SU-DHL-6 (cell line): ENCODE measurements around the gene PGPEP1.
"Not testable (repeated sequence)": the region's sequence is repeated elsewhere in the genome, so short reads cannot be mapped to it uniquely, and the experiment has no call there.

Experiments
- H2AFZ ChIP-seq: fragments of 200-600 bp; sonication (generic); 2 replicates; pipeline ENCODE4 v1.6.1; 2014; ENCODE audit warnings: low read depth, mild to moderate bottlenecking, moderate library complexity, mixed read lengths, antibody characterized with exemption, low read length; ENCODE audit not compliant: severe bottlenecking
- H3F3A ChIP-seq: fragments of 200-600 bp; shearing (Covaris generic); 2 replicates; pipeline ENCODE4 v1.6.0; 2016; ENCODE audit warnings: antibody characterized with exemption, mild to moderate bottlenecking; ENCODE audit not compliant: insufficient read depth
- H3K27ac ChIP-seq: fragments of 200-600 bp; sonication (generic); 2 replicates; pipeline ENCODE4 v1.5.1; 2016; ENCODE audit warnings: low read depth, mild to moderate bottlenecking, low read length, moderate library complexity, mixed read lengths
- H3K27me3 ChIP-seq: fragments of 200-600 bp; sonication (generic), shearing (Covaris generic); 2 replicates; pipeline ENCODE4 v1.6.0; 2014; ENCODE audit warnings: mild to moderate bottlenecking, low read length
- H3K36me3 ChIP-seq: fragments of 200-600 bp; sonication (generic); 2 replicates; pipeline ENCODE4 v1.6.1; 2014; ENCODE audit warnings: mild to moderate bottlenecking, low read length, mixed read lengths
- H3K4me2 ChIP-seq: fragments of 300-600, 200-600 bp; shearing (Covaris generic), sonication (generic); 2 replicates; pipeline ENCODE4 v1.6.0; 2014; ENCODE audit warnings: low read length, low read depth, mild to moderate bottlenecking; ENCODE audit not compliant: poor library complexity, severe bottlenecking
- H3K4me3 ChIP-seq: fragments of 200-600 bp; sonication (generic); 2 replicates; pipeline ENCODE4 v1.5.1; 2014; ENCODE audit warnings: antibody characterized with exemption, low read length, mild to moderate bottlenecking, mixed read lengths; ENCODE audit not compliant: insufficient read depth, poor library complexity, severe bottlenecking
- H3K79me2 ChIP-seq: fragments of 200-600 bp; sonication (generic); 2 replicates; pipeline ENCODE4 v1.6.1; 2014; ENCODE audit warnings: mild to moderate bottlenecking, low read length, moderate library complexity; ENCODE audit not compliant: insufficient read depth
- H3K9ac ChIP-seq: fragments of 200-600 bp; sonication (generic); 2 replicates; pipeline ENCODE4 v1.7.0; 2014; ENCODE audit warnings: mild to moderate bottlenecking, low read length
- H3K9me2 ChIP-seq: fragments of 200-600 bp; sonication (generic); replicated peaks from 2 replicates; pipeline ENCODE4 v1.6.1; 2014; ENCODE audit warnings: low read length; ENCODE audit not compliant: insufficient read depth
- H3K9me3 ChIP-seq: fragments of 200-600 bp; sonication (generic); 2 replicates; pipeline ENCODE4 v1.6.1; 2014; ENCODE audit warnings: low read length, mixed read lengths; ENCODE audit not compliant: insufficient read depth
- H4K20me1 ChIP-seq: fragments of 200-600 bp; sonication (generic); 2 replicates; pipeline ENCODE4 v1.6.1; 2014; ENCODE audit warnings: low read depth, mild to moderate bottlenecking, antibody characterized with exemption, low read length, moderate library complexity, mixed read lengths
- CTCF ChIP-seq: fragments of 200-600 bp; sonication (generic); IDR thresholded peaks from one replicate; pipeline ENCODE4 v1.5.1; 2017; ENCODE audit warnings: antibody characterized with exemption, mild to moderate bottlenecking, low read length, moderate library complexity; ENCODE audit not compliant: insufficient read depth, poor library complexity, severe bottlenecking
- EZH2phosphoT487 ChIP-seq: fragments of 200-600 bp; sonication (generic), shearing (Covaris generic); conservative IDR thresholded peaks from 2 replicates; pipeline ENCODE4 v1.6.1; 2018; ENCODE audit warnings: mild to moderate bottlenecking, antibody characterized with exemption, low read length, moderate library complexity, mixed read lengths

The PGPEP1 gene

DNA sequence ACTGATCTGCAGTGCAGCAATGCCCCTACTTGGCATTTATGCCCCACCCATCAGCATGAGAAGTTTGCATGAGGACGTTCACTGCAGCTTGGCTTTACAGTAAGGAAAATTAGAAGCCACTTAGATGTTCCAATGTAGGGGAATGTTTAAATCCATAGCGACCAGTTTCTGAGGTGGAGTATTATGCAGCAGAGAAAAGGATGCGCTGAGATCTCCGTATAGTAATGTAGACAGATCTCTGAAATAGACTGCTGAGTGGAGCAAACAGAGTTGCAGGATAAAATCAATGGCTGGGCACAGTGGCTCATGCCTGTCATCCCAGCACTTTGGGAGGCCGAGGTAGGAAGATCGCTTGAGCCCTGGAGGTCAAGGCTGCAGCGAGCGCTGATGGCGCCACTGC is 10.1 kb downstream of the PGPEP1 start:
- Histone ChIP-seq H3K4me3 (no peak overlapping the region), H3K27me3 (no peaks in the 10 kb centered on the region), H3K36me3 (no peaks in the 10 kb centered on the region), H3K4me2 (no peak overlapping the region), H4K20me1 (no peaks in the 10 kb centered on the region), H3K9ac (no peak overlapping the region), H3K27ac (no peak overlapping the region), H3F3A (no peaks in the 10 kb centered on the region), H3K9me2 (no peaks in the 10 kb centered on the region), H3K9me3 (no peaks in the 10 kb centered on the region), H2AFZ (no peak overlapping the region), H3K79me2 (no peaks in the 10 kb centered on the region)
- TF ChIP-seq CTCF (no peak), EZH2phosphoT487 (no peak)

- no peaks in the 10 kb centered on the region for H4K20me1 ChIP-seq
- H3F3A ChIP-seq: no peaks in the 10 kb centered on the region
- TF ChIP-seq EZH2phosphoT487 (no peak), CTCF (no peak)
- H3K4me2 ChIP-seq: no peak overlapping the region
- no peak overlapping the region for H3K27ac ChIP-seq
- no peaks in the 10 kb centered on the region for H3K79me2 ChIP-seq
- no peaks in the 10 kb centered on the region for H3K27me3 ChIP-seq
- H3K9me2 ChIP-seq: no peaks in the 10 kb centered on the region
- H3K9ac ChIP-seq: no peak overlapping the region
- H3K36me3 ChIP-seq: no peaks in the 10 kb centered on the region
- H2AFZ ChIP-seq: no peak overlapping the region
- H3K9me3 ChIP-seq: no peaks in the 10 kb centered on the region
- H3K4me3 ChIP-seq: no peak overlapping the region
Observed at GRCh38 chr19:18351544-18351943, 11.1 kb downstream of the PGPEP1 start.

- no peaks in the 10 kb centered on the region for H3K36me3 ChIP-seq
- H3K9me2 ChIP-seq: no peaks in the 10 kb centered on the region
- H3K27ac ChIP-seq: no peak overlapping the region
Observed at GRCh38 chr19:18353378-18354005, 13.1 kb downstream of the PGPEP1 start.

DNA sequence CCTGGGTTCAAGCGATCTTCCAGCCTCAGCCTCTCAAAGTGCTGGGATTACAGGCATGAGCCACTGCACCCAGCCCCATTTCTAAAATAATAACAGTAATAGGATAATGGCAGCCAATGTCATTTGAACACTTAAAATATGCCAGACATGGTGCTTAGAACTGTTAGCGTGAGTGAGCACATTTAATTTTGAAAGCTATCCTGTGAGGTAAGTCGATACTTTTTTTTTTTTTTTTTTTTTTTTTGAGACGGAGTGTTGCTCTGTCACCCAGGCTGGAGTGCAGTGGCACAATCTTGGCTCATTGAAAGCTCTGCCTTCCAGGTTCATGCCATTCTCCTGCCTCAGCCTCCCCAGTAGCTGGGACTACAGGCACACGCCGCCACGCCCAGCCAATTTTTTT is 14.3 kb downstream of the PGPEP1 start:
- not testable (repeated sequence) for H2AFZ ChIP-seq, H3K36me3 ChIP-seq, H3K9me3 ChIP-seq, H3K9ac ChIP-seq, H3K79me2 ChIP-seq, H3K4me2 ChIP-seq, H3K27me3 ChIP-seq, H3K9me2 ChIP-seq, H3K4me3 ChIP-seq, H4K20me1 ChIP-seq, H3F3A ChIP-seq, H3K27ac ChIP-seq

More at GRCh38 chr19:18353378-18354005, 13.1 kb downstream of the PGPEP1 start:
- H3F3A ChIP-seq: no peaks in the 10 kb centered on the region
- TF ChIP-seq CTCF: no peak
- TF ChIP-seq EZH2phosphoT487: no peak
- H3K4me3 ChIP-seq: no peak overlapping the region
- no peaks in the 10 kb centered on the region for H3K79me2 ChIP-seq
- H3K9ac ChIP-seq: no peak overlapping the region
- H3K9me3 ChIP-seq: no peaks in the 10 kb centered on the region
- H3K4me2 ChIP-seq: no peak overlapping the region
- no peak overlapping the region for H2AFZ ChIP-seq
- H4K20me1 ChIP-seq: no peaks in the 10 kb centered on the region
- H3K27me3 ChIP-seq: no peaks in the 10 kb centered on the region
